ENCODE data around the gene LMNA. TPM values are rescaled to one million over a fixed set of nuclear protein-coding genes. Genes with fewer than 3 reads are reported as not detected.

Gene LMNA
- total RNA-seq, 2 experiments from 2014 or later = 435 to 455 TPM

- no peak for ATAC-seq (ENCODE audit: poor library complexity)
- H3K4me3 Mint-ChIP-seq = no peak overlapping the region
- POLR2A ChIA-PET = interaction anchor here (1.4 to 1.6 kb wide), 3 partner anchors 12 to 40 kb away, joined by 4 to 7 read pairs (median 6); partner anchors contain the start of genes PMF1 and SLC25A44
These were observed 58.4 kb downstream of the LMNA start for GRCh38 chr1:156172696-156173470.

GRCh38 chr1:156176610-156177210 is 62.2 kb downstream of the LMNA start:
- no peaks in the 10 kb centered on the region for H3K27me3 ChIP-seq (ENCODE audit: control insufficient read depth in 1 of 2, insufficient read depth in 2 of 2, low read length in 2 of 2)
- H3K4me1 ChIP-seq (ENCODE audit: insufficient read depth, low read length) = peaks cover 11% of the 10 kb centered on the region
- POLR2A ChIA-PET = interaction anchor here (2.9 kb wide), 1 partner anchor 36 kb away, joined by 16 read pairs; the partner anchor contains the start of gene PMF1
- intact Hi-C loops (cut with DNase I, micrococcal nuclease) = no loop called here
- no peaks in the 10 kb centered on the region for H3K9me3 ChIP-seq (ENCODE audit: control insufficient read depth in 1 of 2, insufficient read depth in 1 of 2, low read length in 2 of 2)
- no peak overlapping the region for H3K27ac ChIP-seq (ENCODE audit: low read depth in 1 of 2, low read length in 2 of 2)
- DNase-seq (peak in 1 of 14 experiments; percentile 27), ATAC-seq (ENCODE audit: poor library complexity) (no peak)
- CTCF ChIA-PET = no interaction called here
- H3K4me3 ChIP-seq (ENCODE audit: low read length) = no peak overlapping the region
- Mint-ChIP-seq H3K27me3 (no peaks in the 10 kb centered on the region), H3K4me1 (ENCODE audit: low read depth) (peaks cover 27% of the 10 kb centered on the region), H3K4me3 (no peak overlapping the region), H3K9me3 (no peaks in the 10 kb centered on the region), H3K36me3 (ENCODE audit: low read depth) (peaks cover 5% of the 10 kb centered on the region), H3K27ac (peak overlapping the region; percentile 66)
- no peak for TF ChIP-seq CTCF (IDR thresholded peaks at IDR 0.05)
- no peaks in the 10 kb centered on the region for H3K36me3 ChIP-seq (ENCODE audit: insufficient read depth, low read length)

More at GRCh38 chr1:156172696-156173470, 58.4 kb downstream of the LMNA start:
- Histone ChIP-seq H3K36me3 (ENCODE audit: insufficient read depth, low read length) (no peaks in the 10 kb centered on the region), H3K9me3 (ENCODE audit: control insufficient read depth in 1 of 2, insufficient read depth in 1 of 2, low read length in 2 of 2) (no peaks in the 10 kb centered on the region), H3K27ac (ENCODE audit: low read depth in 1 of 2, low read length in 2 of 2) (no peak overlapping the region), H3K4me1 (ENCODE audit: insufficient read depth, low read length) (peaks cover 4% of the 10 kb centered on the region), H3K27me3 (ENCODE audit: control insufficient read depth in 1 of 2, insufficient read depth in 2 of 2, low read length in 2 of 2) (no peaks in the 10 kb centered on the region), H3K4me3 (ENCODE audit: low read length) (no peak overlapping the region)
- intact Hi-C loops (cut with DNase I, micrococcal nuclease) = no loop called here
- Mint-ChIP-seq H3K4me1 (ENCODE audit: low read depth) (peaks cover 16% of the 10 kb centered on the region), H3K9me3 (no peaks in the 10 kb centered on the region), H3K27ac (peak overlapping the region; percentile 12), H3K36me3 (ENCODE audit: low read depth) (no peaks in the 10 kb centered on the region), H3K27me3 (no peaks in the 10 kb centered on the region)
- peak in 1 of 14 experiments; percentile 34 for DNase-seq
- CTCF ChIA-PET = no interaction called here
- TF ChIP-seq CTCF (IDR thresholded peaks at IDR 0.05) = no peak

GRCh38 chr1:156177919-156178654 is 63.6 kb downstream of the LMNA start:
- H3K9me3 Mint-ChIP-seq = no peaks in the 10 kb centered on the region
- intact Hi-C loops (cut with DNase I, micrococcal nuclease) = no loop called here
- H3K4me3 Mint-ChIP-seq = peak overlapping the region; percentile 49
- no peak overlapping the region for H3K4me3 ChIP-seq (ENCODE audit: low read length)
- DNase-seq (peak in 5 of 14 experiments; percentile 15 to 46 (median 44)), ATAC-seq (ENCODE audit: poor library complexity) (peak; percentile 87)
- no peaks in the 10 kb centered on the region for H3K27me3 ChIP-seq (ENCODE audit: control insufficient read depth in 1 of 2, insufficient read depth in 2 of 2, low read length in 2 of 2)
- ChIA-PET POLR2A (interaction anchor here (1.0 to 2.9 kb wide), 3 partner anchors 16 to 35 kb away, joined by 4 to 16 read pairs (median 6); partner anchors contain the start of genes PMF1 and SLC25A44), CTCF (interaction anchor here (0.6 to 0.8 kb wide), 2 partner anchors 32 to 47 kb away, joined by 3 to 4 read pairs; no protein-coding TSS in a partner anchor)
- no peaks in the 10 kb centered on the region for H3K36me3 ChIP-seq (ENCODE audit: insufficient read depth, low read length)
- H3K4me1 ChIP-seq (ENCODE audit: insufficient read depth, low read length) = peaks cover 11% of the 10 kb centered on the region
- TF ChIP-seq CTCF (IDR thresholded peaks at IDR 0.05) = no peak
- peaks cover 5% of the 10 kb centered on the region for H3K36me3 Mint-ChIP-seq (ENCODE audit: low read depth)
- H3K4me1 Mint-ChIP-seq (ENCODE audit: low read depth) = peaks cover 24% of the 10 kb centered on the region
- no peaks in the 10 kb centered on the region for H3K9me3 ChIP-seq (ENCODE audit: control insufficient read depth in 1 of 2, insufficient read depth in 1 of 2, low read length in 2 of 2)
- H3K27me3 Mint-ChIP-seq = no peaks in the 10 kb centered on the region
- H3K27ac Mint-ChIP-seq = peak overlapping the region; percentile 77
- H3K27ac ChIP-seq (ENCODE audit: low read depth in 1 of 2, low read length in 2 of 2) = no peak overlapping the region

Data from CD4-positive, alpha-beta T cell (primary cell).